HCT116 (cell line): ENCODE measurements around the gene LRRC7. TPM values are rescaled to one million over a fixed set of nuclear protein-coding genes. Genes with fewer than 3 reads are reported as not detected.

Experiments used
- ATAC-seq: fragments of 200-7000 bp; cut with Tn5 transposase; 2 replicates; pipeline ENCODE4 v1.9.1; 2020; ENCODE audit warnings: mild to moderate bottlenecking, moderate library complexity
- BruUV-seq: library from RNA; stranded (reverse); fragments of 400-500 nt; replicated peaks from 2 replicates; lab custom pipeline; 2021; lab: Mats Ljungman, UMichigan
- CTCF ChIA-PET: fragments of 300-600 bp; sonication (Branson Sonifier 250); formaldehyde crosslinking; loops from one replicate; lab custom pipeline; 2021; ENCODE audit warnings: antibody characterized with exemption; lab: Charles Lee
- POLR2A ChIA-PET: fragments of 300-600, 350-600 bp; sonication (Branson Sonifier 250); formaldehyde crosslinking; loops from one replicate; lab custom pipeline; 2021; ENCODE audit warnings: antibody characterized with exemption; lab: Charles Lee
- RAD21 ChIA-PET, 2 experiments: fragments of 300-600 bp; sonication (Branson Sonifier 250); formaldehyde crosslinking; loops; one replicate each; lab custom pipeline; 2023; ENCODE audit warnings: low total read pairs in 2 of 2; ENCODE audit not compliant: uncharacterized antibody in 2 of 2, unreplicated experiment in 2 of 2, low non-redundant PET in 1 of 2; lab: Charles Lee
- DNase-seq: peaks from one replicate; pipeline ENCODE4 v3.0.0-alpha.2; 2010; ENCODE audit warnings: low read depth, low spot score
- H2AFZ ChIP-seq: fragments of 200-600 bp; shearing (Covaris generic), sonication (generic); 2 replicates; pipeline ENCODE4 v1.6.1; 2017; ENCODE audit warnings: low read depth, mixed run types, mixed read lengths, antibody characterized with exemption, low read length; ENCODE audit not compliant: poor library complexity, severe bottlenecking
- H3K27ac ChIP-seq: 2 replicates; pipeline ENCODE4 v1.5.1; 2012; ENCODE audit warnings: low read depth, low read length
- H3K27me3 ChIP-seq: fragments of 200-600 bp; sonication (generic); 2 replicates; pipeline ENCODE4 v1.6.1; 2016; ENCODE audit warnings: mixed run types, low read length, mixed read lengths; ENCODE audit not compliant: insufficient read depth
- H3K36me3 ChIP-seq, 2 experiments: fragments of 200-500 bp in 1 of 2; fragments of 200-600 bp in 1 of 2; sonication (Bioruptor generic) in 1 of 2; sonication (generic) in 1 of 2; 2 replicates each; pipeline versions ENCODE4 v1.5.1 to v1.6.1; 2014 to 2016; ENCODE audit warnings: low read length in 2 of 2, inconsistent platforms in 1 of 2, mixed read lengths in 1 of 2, mixed run types in 1 of 2; ENCODE audit not compliant: insufficient read depth in 2 of 2, control insufficient read depth in 1 of 2
- H3K4me1 ChIP-seq, 2 experiments: fragments of 200-600 bp in 1 of 2; sonication (generic) in 1 of 2; 2 replicates each; pipeline versions ENCODE4 v1.5.1 to v1.6.1; 2012 to 2017; ENCODE audit warnings: low read length in 2 of 2, inconsistent platforms in 1 of 2, mild to moderate bottlenecking in 1 of 2, mixed read lengths in 1 of 2, mixed run types in 1 of 2, moderate library complexity in 1 of 2; ENCODE audit not compliant: insufficient read depth in 2 of 2, control insufficient read depth in 1 of 2
- H3K4me2 ChIP-seq: fragments of 200-600 bp; sonication (generic); 2 replicates; pipeline ENCODE4 v1.6.1; 2017; ENCODE audit warnings: mixed run types, low read length, mixed read lengths
- H3K4me3 ChIP-seq, 2 experiments: fragments of 200-600 bp in 1 of 2; sonication (generic) in 1 of 2; replicated peaks in 1 of 2; 2 replicates each; pipeline ENCODE4 v1.5.1; 2011 to 2016; ENCODE audit warnings: low read length in 2 of 2, control low read depth in 1 of 2, low read depth in 1 of 2, mild to moderate bottlenecking in 1 of 2, mixed read lengths in 1 of 2, mixed run types in 1 of 2
- H3K79me2 ChIP-seq: fragments of 200-600 bp; sonication (generic); 2 replicates; pipeline ENCODE4 v1.6.1; 2017; ENCODE audit warnings: mild to moderate bottlenecking, mixed run types, low read length, moderate library complexity, mixed read lengths; ENCODE audit not compliant: insufficient read depth
- H3K9ac ChIP-seq: fragments of 200-600 bp; sonication (generic); 2 replicates; pipeline ENCODE4 v1.6.1; 2016; ENCODE audit warnings: low read length, mixed read lengths
- H3K9me2 ChIP-seq: fragments of 200-600 bp; sonication (generic), shearing (Covaris generic); 2 replicates; pipeline ENCODE4 v1.6.1; 2017; ENCODE audit warnings: mixed run types, mild to moderate bottlenecking, moderate library complexity; ENCODE audit not compliant: insufficient read depth
- H3K9me3 ChIP-seq, 2 experiments: fragments of 200-500 bp in 1 of 2; fragments of 200-600 bp in 1 of 2; sonication (Bioruptor generic) in 1 of 2; sonication (generic) in 1 of 2; 2 replicates each; pipeline ENCODE4 v1.6.1; 2014 to 2017; ENCODE audit warnings: low read length in 2 of 2, mixed read lengths in 2 of 2, inconsistent platforms in 1 of 2, low read depth in 1 of 2, mild to moderate bottlenecking in 1 of 2, mixed run types in 1 of 2, moderate library complexity in 1 of 2; ENCODE audit not compliant: control insufficient read depth in 1 of 2, insufficient read depth in 1 of 2
- H4K20me1 ChIP-seq: fragments of 200-600 bp; sonication (generic), shearing (Covaris generic); 2 replicates; pipeline ENCODE4 v1.6.1; 2017; ENCODE audit warnings: mixed run types, mild to moderate bottlenecking, moderate library complexity; ENCODE audit not compliant: insufficient read depth
- ATF3 ChIP-seq: IDR thresholded peaks from 2 replicates; pipeline ENCODE4 v1.6.1; 2012
- CEBPB ChIP-seq: IDR thresholded peaks from 2 replicates; pipeline ENCODE4 v1.6.1; 2012; ENCODE audit warnings: low read depth
- EGR1 ChIP-seq: IDR thresholded peaks from 2 replicates; pipeline ENCODE4 v1.6.1; 2012; ENCODE audit warnings: low read depth
- ELF1 ChIP-seq: IDR thresholded peaks from 2 replicates; pipeline ENCODE4 v1.6.1; 2012; ENCODE audit warnings: low read depth, borderline replicate concordance
- EZH2 ChIP-seq: fragments of 200-600 bp; sonication (generic); IDR thresholded peaks from 2 replicates; pipeline ENCODE4 v1.6.1; 2017; ENCODE audit warnings: antibody characterized with exemption, mixed run types
- EZH2phosphoT487 ChIP-seq: fragments of 200-600 bp; IDR thresholded peaks from 2 replicates; pipeline ENCODE4 v1.6.1; 2018; ENCODE audit warnings: antibody characterized with exemption, borderline replicate concordance
- FOSL1 ChIP-seq: IDR thresholded peaks from 2 replicates; pipeline ENCODE4 v1.6.1; 2012; ENCODE audit warnings: low read depth
- JUND ChIP-seq: IDR thresholded peaks from 2 replicates; pipeline ENCODE4 v1.6.1; 2012
- MAX ChIP-seq: IDR thresholded peaks from 2 replicates; pipeline ENCODE4 v1.6.1; 2012
- POLR2A ChIP-seq: IDR thresholded peaks from 2 replicates; pipeline ENCODE4 v1.7.0; 2011; ENCODE audit warnings: borderline replicate concordance; ENCODE audit not compliant: insufficient read depth, insufficient read length; ENCODE audit errors: extremely low read depth
- POLR2AphosphoS5 ChIP-seq: IDR thresholded peaks from 2 replicates; pipeline ENCODE4 v1.6.1; 2011; ENCODE audit warnings: mild to moderate bottlenecking, low read depth, low read length, moderate library complexity
- RAD21 ChIP-seq: IDR thresholded peaks from 2 replicates; pipeline ENCODE4 v1.6.1; 2012; ENCODE audit warnings: low read depth, mild to moderate bottlenecking
- REST ChIP-seq: IDR thresholded peaks from 2 replicates; pipeline ENCODE4 v1.6.1; 2012; ENCODE audit warnings: low read depth
- SIN3A ChIP-seq: IDR thresholded peaks from 2 replicates; pipeline ENCODE4 v1.6.1; 2012; ENCODE audit warnings: low read depth
- SP1 ChIP-seq: IDR thresholded peaks from 2 replicates; pipeline ENCODE4 v1.6.1; 2012; ENCODE audit warnings: low read depth
- TCF7L2 ChIP-seq: IDR thresholded peaks from 2 replicates; pipeline ENCODE4 v1.7.0; 2011; ENCODE audit warnings: borderline replicate concordance, inconsistent platforms; ENCODE audit not compliant: insufficient read depth, insufficient read length; ENCODE audit errors: extremely low read depth
- YY1 ChIP-seq: IDR thresholded peaks from 2 replicates; pipeline ENCODE4 v1.6.1; 2011; ENCODE audit warnings: low read length, low read depth, moderate library complexity, mild to moderate bottlenecking; ENCODE audit not compliant: insufficient replicate concordance; ENCODE audit errors: extremely low read depth
- ZFX ChIP-seq: fragments of 450-650 bp; IDR thresholded peaks from 2 replicates; pipeline ENCODE4 v1.6.1; 2017
- ZNF274 ChIP-seq: fragments of 200-500 bp; sonication (Bioruptor generic); IDR thresholded peaks from 2 replicates; pipeline ENCODE4 v1.6.1; 2014; ENCODE audit warnings: mild to moderate bottlenecking, low read depth, low read length, inconsistent platforms
- intact Hi-C: fragments of 100-400 bp; cut with micrococcal nuclease; formaldehyde crosslinking; loops from 2 replicates; pipeline ENCODE4 v1.10.0; 2022
- total RNA-seq: library from RNA; stranded (reverse); gene quantifications from one replicate; pipeline ENCODE4 v1.2.1, GENCODE V29; 2021; ENCODE audit not compliant: unreplicated experiment

The LRRC7 gene
- total RNA-seq, 1 experiment from 2014 or later: not detected

- no peaks in the 10 kb centered on the region for H3K4me1 ChIP-seq
- H3K27ac ChIP-seq: no peak overlapping the region
- ChIA-PET POLR2A (no interaction called here), CTCF (no interaction called here), RAD21 (no interaction called here)
- H3K27me3 ChIP-seq: no peaks in the 10 kb centered on the region
- no peaks in the 10 kb centered on the region for H3K9me2 ChIP-seq
- ATAC-seq (no peak), DNase-seq (no peak)
- H3K4me2 ChIP-seq: no peak overlapping the region
- no peaks in the 10 kb centered on the region for H3K79me2 ChIP-seq
- no peak overlapping the region for H3K4me3 ChIP-seq
- intact Hi-C loops: no loop called here
- BruUV-seq: no TSS peak
- no peaks in the 10 kb centered on the region for H4K20me1 ChIP-seq
- H3K9me3 ChIP-seq: 0 out of 4 replicates have a peak, but pooled peaks cover 0 to 3% of the 10 kb centered on the region in 2 experiments
- no peaks in the 10 kb centered on the region for H3K36me3 ChIP-seq
- no peak overlapping the region for H2AFZ ChIP-seq
- H3K9ac ChIP-seq: no peak overlapping the region
- TF ChIP-seq ATF3 (no peak), ELF1 (no peak), CEBPB (no peak), RAD21 (no peak), EZH2 (no peak)
These were observed 120.5 kb downstream of the LRRC7 start for GRCh38 chr1:69688193-69688592.

- Histone ChIP-seq H4K20me1 (no peaks in the 10 kb centered on the region), H3K9me3 (0 out of 4 replicates have a peak, but pooled peaks cover 0 to 3% of the 10 kb centered on the region in 2 experiments), H2AFZ (no peak overlapping the region), H3K27ac (no peak overlapping the region), H3K4me3 (no peak overlapping the region), H3K9ac (no peak overlapping the region), H3K79me2 (no peaks in the 10 kb centered on the region), H3K4me2 (no peak overlapping the region), H3K36me3 (no peaks in the 10 kb centered on the region), H3K27me3 (no peaks in the 10 kb centered on the region; the same call in 1 of the 2 replicates), H3K4me1 (no peaks in the 10 kb centered on the region), H3K9me2 (no peaks in the 10 kb centered on the region)
- ChIA-PET RAD21 (no interaction called here), CTCF (no interaction called here), POLR2A (no interaction called here)
- DNase-seq: no peak
- no peak for ATAC-seq
- TF ChIP-seq YY1 (no peak), TCF7L2 (no peak), EZH2phosphoT487 (no peak), MAX (no peak), EGR1 (no peak), REST (no peak), JUND (no peak), POLR2A (no peak), ZFX (no peak), SIN3A (no peak), FOSL1 (no peak), POLR2AphosphoS5 (no peak), SP1 (no peak), ZNF274 (no peak), ELF1 (no peak), CEBPB (no peak)
- intact Hi-C loops: no loop called here
- BruUV-seq: no TSS peak
These were observed 123.5 kb downstream of the LRRC7 start for GRCh38 chr1:69691179-69691578.
